ENCODE results near the gene LTA. TPM values are rescaled to one million over a fixed set of nuclear protein-coding genes. Genes with fewer than 3 reads are reported as not detected.

Gene LTA, protein sequence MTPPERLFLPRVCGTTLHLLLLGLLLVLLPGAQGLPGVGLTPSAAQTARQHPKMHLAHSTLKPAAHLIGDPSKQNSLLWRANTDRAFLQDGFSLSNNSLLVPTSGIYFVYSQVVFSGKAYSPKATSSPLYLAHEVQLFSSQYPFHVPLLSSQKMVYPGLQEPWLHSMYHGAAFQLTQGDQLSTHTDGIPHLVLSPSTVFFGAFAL
- total RNA-seq (1 to 10 TPM; 1.3 to 2.6 TPM), polyA plus RNA-seq (ENCODE audit: insufficient read depth, low read depth, low replicate concordance) (2.0 TPM)
- long read RNA-seq, donor 1 = 0 reads
- long read RNA-seq, donor 2 = 0 reads

DNA sequence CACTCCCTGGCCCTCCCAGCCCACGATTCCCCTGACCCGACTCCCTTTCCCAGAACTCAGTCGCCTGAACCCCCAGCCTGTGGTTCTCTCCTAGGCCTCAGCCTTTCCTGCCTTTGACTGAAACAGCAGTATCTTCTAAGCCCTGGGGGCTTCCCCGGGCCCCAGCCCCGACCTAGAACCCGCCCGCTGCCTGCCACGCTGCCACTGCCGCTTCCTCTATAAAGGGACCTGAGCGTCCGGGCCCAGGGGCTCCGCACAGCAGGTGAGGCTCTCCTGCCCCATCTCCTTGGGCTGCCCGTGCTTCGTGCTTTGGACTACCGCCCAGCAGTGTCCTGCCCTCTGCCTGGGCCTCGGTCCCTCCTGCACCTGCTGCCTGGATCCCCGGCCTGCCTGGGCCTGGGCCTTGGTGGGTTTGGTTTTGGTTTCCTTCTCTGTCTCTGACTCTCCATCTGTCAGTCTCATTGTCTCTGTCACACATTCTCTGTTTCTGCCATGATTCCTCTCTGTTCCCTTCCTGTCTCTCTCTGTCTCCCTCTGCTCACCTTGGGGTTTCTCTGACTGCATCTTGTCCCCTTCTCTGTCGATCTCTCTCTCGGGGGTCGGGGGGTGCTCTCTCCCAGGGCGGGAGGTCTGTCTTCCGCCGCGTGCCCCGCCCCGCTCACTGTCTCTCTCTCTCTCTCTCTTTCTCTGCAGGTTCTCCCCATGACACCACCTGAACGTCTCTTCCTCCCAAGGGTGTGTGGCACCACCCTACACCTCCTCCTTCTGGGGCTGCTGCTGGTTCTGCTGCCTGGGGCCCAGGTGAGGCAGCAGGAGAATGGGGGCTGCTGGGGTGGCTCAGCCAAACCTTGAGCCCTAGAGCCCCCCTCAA lies at the start of gene LTA:
Gene LTA (plus strand): TSS at position 249 of the 871 bp plus-strand sequence. CDS start 454 bp downstream, at position 703.
- H3K27me3 ChIP-seq = no peaks in the 10 kb centered on the region
- no peaks in the 10 kb centered on the region for H3K4me1 ChIP-seq
- DNase-seq = no peak
- intact Hi-C loops (cut with DNase I; ENCODE audit: low total_unique reads) = no loop called here
- no peaks in the 10 kb centered on the region for H3K36me3 ChIP-seq (ENCODE audit: low read depth, missing control alignments)
- WGBS, 2 donors = 90 to 91% methylated on average over 27 of the region's 27 CpGs
- no peak within 1 kb of the TSS for H3K27ac ChIP-seq
- TF ChIP-seq POLR2A (IDR thresholded peaks at IDR 0.05) = no peak
- TF ChIP-seq, protein P1, sequence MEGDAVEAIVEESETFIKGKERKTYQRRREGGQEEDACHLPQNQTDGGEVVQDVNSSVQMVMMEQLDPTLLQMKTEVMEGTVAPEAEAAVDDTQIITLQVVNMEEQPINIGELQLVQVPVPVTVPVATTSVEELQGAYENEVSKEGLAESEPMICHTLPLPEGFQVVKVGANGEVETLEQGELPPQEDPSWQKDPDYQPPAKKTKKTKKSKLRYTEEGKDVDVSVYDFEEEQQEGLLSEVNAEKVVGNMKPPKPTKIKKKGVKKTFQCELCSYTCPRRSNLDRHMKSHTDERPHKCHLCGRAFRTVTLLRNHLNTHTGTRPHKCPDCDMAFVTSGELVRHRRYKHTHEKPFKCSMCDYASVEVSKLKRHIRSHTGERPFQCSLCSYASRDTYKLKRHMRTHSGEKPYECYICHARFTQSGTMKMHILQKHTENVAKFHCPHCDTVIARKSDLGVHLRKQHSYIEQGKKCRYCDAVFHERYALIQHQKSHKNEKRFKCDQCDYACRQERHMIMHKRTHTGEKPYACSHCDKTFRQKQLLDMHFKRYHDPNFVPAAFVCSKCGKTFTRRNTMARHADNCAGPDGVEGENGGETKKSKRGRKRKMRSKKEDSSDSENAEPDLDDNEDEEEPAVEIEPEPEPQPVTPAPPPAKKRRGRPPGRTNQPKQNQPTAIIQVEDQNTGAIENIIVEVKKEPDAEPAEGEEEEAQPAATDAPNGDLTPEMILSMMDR (IDR thresholded peaks at IDR 0.05) = no peak
- H3K9me3 ChIP-seq = no peaks in the 10 kb centered on the region
- no peak within 1 kb of the TSS for H3K4me3 ChIP-seq

- Histone ChIP-seq H3K36me3 (ENCODE audit: low read depth, missing control alignments) (no peaks in the 10 kb centered on the region), H3K27ac (no peak overlapping the region), H3K4me3 (no peak overlapping the region), H3K27me3 (no peaks in the 10 kb centered on the region), H3K4me1 (no peaks in the 10 kb centered on the region), H3K9me3 (no peaks in the 10 kb centered on the region)
- intact Hi-C loops (cut with DNase I; ENCODE audit: low total_unique reads) = no loop called here
- TF ChIP-seq, protein P1 (IDR thresholded peaks at IDR 0.05) = no peak
- TF ChIP-seq POLR2A (IDR thresholded peaks at IDR 0.05) = no peak
- WGBS, 2 donors = 66 to 73% methylated on average over 8 of the region's 8 CpGs
- DNase-seq = no peak
These were observed 46.5 kb upstream of the LTA start for GRCh38 chr6:31525553-31525931.

DNA sequence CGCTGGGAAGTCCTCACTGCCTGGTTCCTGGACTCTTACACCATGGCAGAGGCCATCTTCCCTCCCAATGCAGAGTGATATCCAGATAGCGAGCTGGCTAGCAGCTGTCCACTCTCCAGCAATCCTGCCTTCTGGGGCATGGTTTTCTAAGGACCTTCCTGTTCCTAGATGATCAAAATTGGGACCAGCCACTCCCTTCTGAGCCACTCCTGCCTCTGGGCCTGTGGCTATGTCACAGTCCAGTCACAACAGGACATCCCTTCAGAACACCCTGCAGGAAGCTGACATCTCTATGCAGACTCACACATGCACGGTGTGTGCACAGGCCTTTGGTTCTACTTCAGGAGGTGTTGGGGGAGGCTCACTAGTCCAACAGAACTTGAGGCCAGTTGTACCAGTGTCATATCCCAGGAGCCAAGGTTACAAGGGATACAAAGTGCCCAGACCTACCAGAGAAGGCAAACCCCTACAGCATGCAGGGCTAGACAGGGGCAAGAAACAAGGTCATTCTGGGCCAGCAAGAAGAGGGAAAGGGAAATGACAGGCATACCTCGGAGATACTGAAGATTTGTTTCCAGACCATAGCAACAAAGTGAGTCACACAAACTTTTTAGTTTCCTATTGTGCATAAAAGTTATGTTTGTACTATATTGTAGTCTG lies 46.0 kb upstream of the LTA start:
- Histone ChIP-seq H3K4me3 (no peak overlapping the region), H3K36me3 (ENCODE audit: low read depth, missing control alignments) (no peaks in the 10 kb centered on the region), H3K27me3 (no peaks in the 10 kb centered on the region), H3K4me1 (no peaks in the 10 kb centered on the region), H3K27ac (no peak overlapping the region), H3K9me3 (no peaks in the 10 kb centered on the region)
- peak; percentile 0 for DNase-seq
- TF ChIP-seq POLR2A (IDR thresholded peaks at IDR 0.05) = no peak
- TF ChIP-seq, protein P1 (IDR thresholded peaks at IDR 0.05) = no peak
- WGBS, 2 donors = 75 to 84% methylated on average over 4 of the region's 4 CpGs
- intact Hi-C loops (cut with DNase I; ENCODE audit: low total_unique reads) = no loop called here

GRCh38 chr6:31528307-31528777 lies 43.7 kb upstream of the LTA start:
- Histone ChIP-seq H3K27ac (no peak overlapping the region), H3K9me3 (no peaks in the 10 kb centered on the region), H3K4me3 (no peak overlapping the region), H3K36me3 (ENCODE audit: low read depth, missing control alignments) (no peaks in the 10 kb centered on the region), H3K4me1 (no peaks in the 10 kb centered on the region), H3K27me3 (no peaks in the 10 kb centered on the region)
- DNase-seq = no peak
- 74 to 83% methylated on average over 4 of the region's 4 CpGs for WGBS, 2 donors
- intact Hi-C loops (cut with DNase I; ENCODE audit: low total_unique reads) = no loop called here
- TF ChIP-seq, protein P1 (IDR thresholded peaks at IDR 0.05) = no peak
- TF ChIP-seq POLR2A (IDR thresholded peaks at IDR 0.05) = no peak
